Measurements from ENCODE around the gene TGFBR3.

TGFBR3 gene

GRCh38 chr1:91799863-91800262 is 86.1 kb downstream of the TGFBR3 start:
- DNase-seq (ENCODE audit: low read depth in 2 of 2): no peak

GRCh38 chr1:91799159-91799558 is 86.8 kb downstream of the TGFBR3 start:
- no peak for DNase-seq (ENCODE audit: low read depth in 2 of 2)

GRCh38 chr1:91798740-91799139 is 87.2 kb downstream of the TGFBR3 start:
- DNase-seq (ENCODE audit: low read depth in 2 of 2): no peak

GRCh38 chr1:91798241-91798648 is 87.7 kb downstream of the TGFBR3 start:
- no peak for DNase-seq (ENCODE audit: low read depth in 2 of 2)

GRCh38 chr1:91797164-91797563 is 88.8 kb downstream of the TGFBR3 start:
- DNase-seq (ENCODE audit: low read depth in 2 of 2): no peak

GRCh38 chr1:91796390-91796654 is 89.6 kb downstream of the TGFBR3 start:
- no peak for DNase-seq (ENCODE audit: low read depth in 2 of 2)

GRCh38 chr1:91795591-91796389 is 90.2 kb downstream of the TGFBR3 start:
- peak; percentile 88 to 89 for DNase-seq (ENCODE audit: low read depth in 2 of 2)

- DNase-seq (ENCODE audit: low read depth in 2 of 2): no peak
Measured at GRCh38 chr1:91793877-91794276, 92.1 kb downstream of the TGFBR3 start.

GRCh38 chr1:91793189-91793588 is 92.8 kb downstream of the TGFBR3 start:
- DNase-seq (ENCODE audit: low read depth in 2 of 2): no peak

GRCh38 chr1:91792489-91793071 is 93.4 kb downstream of the TGFBR3 start:
- no peak for DNase-seq (ENCODE audit: low read depth in 2 of 2)

- DNase-seq (ENCODE audit: low read depth in 2 of 2): no peak
Measured at GRCh38 chr1:91791691-91792488, 94.1 kb downstream of the TGFBR3 start.

- no peak for DNase-seq (ENCODE audit: low read depth in 2 of 2)
Measured at GRCh38 chr1:91791103-91791502, 94.8 kb downstream of the TGFBR3 start.

GRCh38 chr1:91790392-91790791 is 95.6 kb downstream of the TGFBR3 start:
- no peak for DNase-seq (ENCODE audit: low read depth in 2 of 2)

- DNase-seq (ENCODE audit: low read depth in 2 of 2): no peak
Measured at GRCh38 chr1:91789273-91789997, 96.5 kb downstream of the TGFBR3 start.

GRCh38 chr1:91787919-91788318 is 98.0 kb downstream of the TGFBR3 start:
- DNase-seq (ENCODE audit: low read depth in 2 of 2): no peak

GRCh38 chr1:91784616-91785015 is 101.3 kb downstream of the TGFBR3 start:
- no peak for DNase-seq (ENCODE audit: low read depth in 2 of 2)

GRCh38 chr1:91784191-91784590 is 101.8 kb downstream of the TGFBR3 start:
- no peak for DNase-seq (ENCODE audit: low read depth in 2 of 2)

GRCh38 chr1:91783423-91784170 is 102.4 kb downstream of the TGFBR3 start:
- DNase-seq (ENCODE audit: low read depth in 2 of 2): no peak

GRCh38 chr1:91781901-91782622 is 103.9 kb downstream of the TGFBR3 start:
- no peak for DNase-seq (ENCODE audit: low read depth in 2 of 2)

- peak; percentile 97 for DNase-seq (ENCODE audit: low read depth in 2 of 2)
Measured at GRCh38 chr1:91781371-91781825, 104.6 kb downstream of the TGFBR3 start.

- no peak for DNase-seq (ENCODE audit: low read depth in 2 of 2)
Measured at GRCh38 chr1:91779548-91780021, 106.4 kb downstream of the TGFBR3 start.

Data from fibroblast of skin of left quadriceps (primary cell).